PC-9 (cell line): ENCODE measurements around the gene SCN8A. TPM values are rescaled to one million over a fixed set of nuclear protein-coding genes. Genes with fewer than 3 reads are reported as not detected.

Experiments used
- BruUV-seq: library from RNA; stranded (reverse); fragments of 400-500 nt; replicated peaks from 2 replicates; lab custom pipeline; 2021; lab: Mats Ljungman, UMichigan
- CTCF ChIA-PET: fragments of 300-600 bp; sonication (Branson Sonifier 250); formaldehyde crosslinking; loops from one replicate; lab custom pipeline; 2022; ENCODE audit warnings: antibody characterized with exemption; lab: Charles Lee
- POLR2A ChIA-PET: fragments of 300-600 bp; sonication (Branson Sonifier 250); formaldehyde crosslinking; loops from one replicate; lab custom pipeline; 2022; ENCODE audit warnings: antibody characterized with exemption; ENCODE audit not compliant: unreplicated experiment; lab: Charles Lee
- DNase-seq, 2 experiments: peaks; one replicate each; pipeline versions ENCODE4 v3.0.0 to v3.0.0-alpha.2; 2015 to 2022; ENCODE audit warnings: mixed read lengths in 1 of 2
- H2AFZ ChIP-seq: fragments of 200-600 bp; sonication (generic); 2 replicates; pipeline ENCODE4 v1.8.1; 2017; ENCODE audit warnings: antibody characterized with exemption
- H3F3A ChIP-seq: fragments of 200-600 bp; sonication (generic); 2 replicates; pipeline ENCODE4 v1.8.1; 2017; ENCODE audit warnings: antibody characterized with exemption, mild to moderate bottlenecking, low read depth; ENCODE audit not compliant: insufficient read depth
- H3K27ac ChIP-seq: fragments of 200-600 bp; sonication (generic); 2 replicates; pipeline ENCODE4 v1.6.1; 2016; ENCODE audit warnings: mixed run types
- H3K27me3 ChIP-seq: fragments of 200-600 bp; sonication (generic); 2 replicates; pipeline ENCODE4 v1.6.1; 2016; ENCODE audit warnings: low read depth, mixed run types; ENCODE audit not compliant: insufficient read depth
- H3K36me3 ChIP-seq: fragments of 200-600 bp; sonication (generic); 2 replicates; pipeline ENCODE4 v1.6.1; 2016; ENCODE audit warnings: low read depth, mixed run types
- H3K4me1 ChIP-seq: fragments of 200-600 bp; sonication (generic); replicated peaks from 2 replicates; pipeline ENCODE4 v1.6.1; 2016; ENCODE audit warnings: mixed run types; ENCODE audit not compliant: insufficient read depth
- H3K4me2 ChIP-seq: fragments of 200-600 bp; sonication (generic); 2 replicates; pipeline ENCODE4 v1.6.1; 2017; ENCODE audit warnings: mixed run types
- H3K4me3 ChIP-seq: fragments of 200-600 bp; sonication (generic); 2 replicates; pipeline ENCODE4 v1.6.1; 2016; ENCODE audit warnings: mixed run types
- H3K79me2 ChIP-seq: fragments of 200-600 bp; sonication (generic); 2 replicates; pipeline ENCODE4 v1.6.1; 2017; ENCODE audit warnings: low read depth, mixed run types
- H3K9me2 ChIP-seq: fragments of 200-600 bp; sonication (generic); 2 replicates; pipeline ENCODE4 v1.8.1; 2017; ENCODE audit warnings: mild to moderate bottlenecking; ENCODE audit not compliant: insufficient read depth
- H3K9me3 ChIP-seq: fragments of 200-600 bp; sonication (generic); 2 replicates; pipeline ENCODE4 v1.8.1; 2016; ENCODE audit warnings: low read depth; ENCODE audit not compliant: insufficient read depth
- H4K20me1 ChIP-seq: fragments of 200-600 bp; sonication (generic); 2 replicates; pipeline ENCODE4 v1.8.1; 2017; ENCODE audit not compliant: insufficient read depth
- CTCF ChIP-seq: fragments of 200-600 bp; sonication (generic); conservative IDR thresholded peaks from 2 replicates; pipeline ENCODE4 v1.6.1; 2017; ENCODE audit warnings: mixed run types, antibody characterized with exemption, mild to moderate bottlenecking, moderate library complexity
- EZH2 ChIP-seq: fragments of 200-600 bp; sonication (generic); IDR thresholded peaks from 2 replicates; pipeline ENCODE4 v1.8.0; 2017; ENCODE audit warnings: antibody characterized with exemption, low read depth
- intact Hi-C: fragments of 100-400 bp; cut with micrococcal nuclease; formaldehyde crosslinking; loops from one replicate; pipeline ENCODE4 v1.10.0; 2022; ENCODE audit not compliant: unreplicated experiment
- total RNA-seq: library from RNA; stranded (reverse); gene quantifications from 2 replicates; pipeline ENCODE4 v1.2.3, GENCODE V29; 2021

SCN8A gene
- total RNA-seq, 1 experiment from 2014 or later: 0.17 TPM

GRCh38 chr12:51689983-51690382, 99.0 kb downstream of the SCN8A start:
- H3K79me2 ChIP-seq: no peaks in the 10 kb centered on the region
- TF ChIP-seq CTCF: no peak
- no peak for TF ChIP-seq EZH2
- H3K27me3 ChIP-seq: peaks cover 78% of the 10 kb centered on the region
- no peaks in the 10 kb centered on the region for H3K9me2 ChIP-seq
- POLR2A ChIA-PET: no interaction called here
- BruUV-seq: no TSS peak
- no peak overlapping the region for H3K4me2 ChIP-seq
- H2AFZ ChIP-seq: no peak overlapping the region
- CTCF ChIA-PET: no interaction called here
- intact Hi-C loops: no loop called here
- no peak overlapping the region for H3K27ac ChIP-seq
- H3K36me3 ChIP-seq: no peaks in the 10 kb centered on the region
- no peak for DNase-seq
- no peak overlapping the region for H3K4me3 ChIP-seq
- no peaks in the 10 kb centered on the region for H3F3A ChIP-seq
- no peaks in the 10 kb centered on the region for H3K9me3 ChIP-seq
- no peaks in the 10 kb centered on the region for H4K20me1 ChIP-seq
- H3K4me1 ChIP-seq: no peaks in the 10 kb centered on the region

GRCh38 chr12:51692016-51692415, 101.0 kb downstream of the SCN8A start:
- H3K9me3 ChIP-seq: no peaks in the 10 kb centered on the region
- H3F3A ChIP-seq: no peaks in the 10 kb centered on the region
- BruUV-seq: no TSS peak
- H3K4me3 ChIP-seq: no peak overlapping the region
- peaks cover 81% of the 10 kb centered on the region for H3K27me3 ChIP-seq
- DNase-seq: no peak
- TF ChIP-seq EZH2 (no peak), CTCF (no peak)
- H3K4me2 ChIP-seq: no peak overlapping the region
- POLR2A ChIA-PET: no interaction called here
- intact Hi-C loops: no loop called here
- no peaks in the 10 kb centered on the region for H4K20me1 ChIP-seq
- H3K79me2 ChIP-seq: no peaks in the 10 kb centered on the region
- no peaks in the 10 kb centered on the region for H3K36me3 ChIP-seq
- H3K27ac ChIP-seq: no peak overlapping the region
- H3K4me1 ChIP-seq: no peaks in the 10 kb centered on the region
- no peak overlapping the region for H2AFZ ChIP-seq
- CTCF ChIA-PET: no interaction called here
- H3K9me2 ChIP-seq: no peaks in the 10 kb centered on the region

- no peak for DNase-seq
- POLR2A ChIA-PET: no interaction called here
- H3K27me3 ChIP-seq: peaks cover 90% of the 10 kb centered on the region
- intact Hi-C loops: no loop called here
- no peaks in the 10 kb centered on the region for H3K9me3 ChIP-seq
- no peak overlapping the region for H3K4me2 ChIP-seq
- BruUV-seq: no TSS peak
- TF ChIP-seq EZH2 (no peak), CTCF (no peak)
- no peaks in the 10 kb centered on the region for H3K36me3 ChIP-seq
- H3K4me1 ChIP-seq: no peaks in the 10 kb centered on the region
- H3K4me3 ChIP-seq: no peak overlapping the region
- H3K79me2 ChIP-seq: no peaks in the 10 kb centered on the region
- no peaks in the 10 kb centered on the region for H3F3A ChIP-seq
- H3K27ac ChIP-seq: no peak overlapping the region
- H3K9me2 ChIP-seq: no peaks in the 10 kb centered on the region
- H4K20me1 ChIP-seq: no peaks in the 10 kb centered on the region
- no peak overlapping the region for H2AFZ ChIP-seq
- CTCF ChIA-PET: no interaction called here
Observed at GRCh38 chr12:51693569-51693968, 102.5 kb downstream of the SCN8A start.
